Measurements from ENCODE around the gene CENPS.

DNA sequence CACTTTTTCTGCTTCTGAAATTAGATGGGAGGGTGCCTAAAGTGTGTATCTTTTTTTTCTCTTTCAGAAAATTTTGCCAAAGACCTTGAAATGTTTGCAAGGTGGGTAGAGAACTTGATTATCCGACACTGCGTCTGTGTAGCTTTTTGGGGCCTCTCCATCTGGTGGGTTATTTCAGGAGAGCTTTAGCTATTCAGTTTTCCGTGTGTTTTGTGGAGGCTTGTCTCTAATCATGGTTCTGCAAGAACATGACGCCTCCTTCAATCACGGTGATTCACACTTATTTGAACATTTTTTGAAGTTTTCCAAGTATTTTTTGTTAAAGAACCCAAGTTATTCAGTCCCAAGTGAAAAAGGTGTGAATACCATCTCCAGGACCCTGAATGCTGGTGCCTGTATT is 4.4 kb downstream of the CENPS start:
- TF ChIP-seq, protein P1, sequence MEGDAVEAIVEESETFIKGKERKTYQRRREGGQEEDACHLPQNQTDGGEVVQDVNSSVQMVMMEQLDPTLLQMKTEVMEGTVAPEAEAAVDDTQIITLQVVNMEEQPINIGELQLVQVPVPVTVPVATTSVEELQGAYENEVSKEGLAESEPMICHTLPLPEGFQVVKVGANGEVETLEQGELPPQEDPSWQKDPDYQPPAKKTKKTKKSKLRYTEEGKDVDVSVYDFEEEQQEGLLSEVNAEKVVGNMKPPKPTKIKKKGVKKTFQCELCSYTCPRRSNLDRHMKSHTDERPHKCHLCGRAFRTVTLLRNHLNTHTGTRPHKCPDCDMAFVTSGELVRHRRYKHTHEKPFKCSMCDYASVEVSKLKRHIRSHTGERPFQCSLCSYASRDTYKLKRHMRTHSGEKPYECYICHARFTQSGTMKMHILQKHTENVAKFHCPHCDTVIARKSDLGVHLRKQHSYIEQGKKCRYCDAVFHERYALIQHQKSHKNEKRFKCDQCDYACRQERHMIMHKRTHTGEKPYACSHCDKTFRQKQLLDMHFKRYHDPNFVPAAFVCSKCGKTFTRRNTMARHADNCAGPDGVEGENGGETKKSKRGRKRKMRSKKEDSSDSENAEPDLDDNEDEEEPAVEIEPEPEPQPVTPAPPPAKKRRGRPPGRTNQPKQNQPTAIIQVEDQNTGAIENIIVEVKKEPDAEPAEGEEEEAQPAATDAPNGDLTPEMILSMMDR (conservative IDR thresholded peaks at IDR 0.05 in 1 of 2, IDR thresholded peaks at IDR 0.05 in 1 of 2; ENCODE audit: low read depth in 1 of 2, low read length in 2 of 2): no peak
- TF ChIP-seq EZH2 (IDR thresholded peaks at IDR 0.05; ENCODE audit: low read length, missing control alignments): no peak
